HG03354 (cell line): ENCODE results near the gene PPM1L.

Source experiments
- ATAC-seq: cut with Tn5 transposase; IDR thresholded peaks from one replicate; pipeline ENCODE4 v1.9.1; 2021; ENCODE audit warnings: mild to moderate bottlenecking; ENCODE audit not compliant: unreplicated experiment, poor library complexity, severe bottlenecking

Gene PPM1L

DNA sequence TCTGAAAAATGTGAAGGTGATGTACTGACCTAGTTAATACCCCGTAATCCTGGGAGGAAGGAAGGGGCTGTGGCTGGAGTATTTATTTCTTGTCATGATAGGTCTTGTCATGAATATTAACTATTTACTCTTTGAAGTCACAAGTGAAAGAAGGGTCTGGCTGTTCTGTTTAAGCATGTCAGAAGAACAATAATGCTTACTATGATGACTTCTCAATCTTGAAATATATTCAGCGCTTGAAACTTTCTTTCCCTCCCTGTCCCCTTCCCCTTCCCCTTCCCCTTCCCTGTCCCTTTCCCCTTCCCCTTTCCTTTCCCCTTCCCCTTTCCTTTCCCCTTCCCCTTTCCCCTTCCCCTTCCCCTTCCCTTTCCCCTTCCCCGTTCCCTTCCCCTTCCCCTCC lies 153.9 kb downstream of the PPM1L start:
- no peak for ATAC-seq

DNA sequence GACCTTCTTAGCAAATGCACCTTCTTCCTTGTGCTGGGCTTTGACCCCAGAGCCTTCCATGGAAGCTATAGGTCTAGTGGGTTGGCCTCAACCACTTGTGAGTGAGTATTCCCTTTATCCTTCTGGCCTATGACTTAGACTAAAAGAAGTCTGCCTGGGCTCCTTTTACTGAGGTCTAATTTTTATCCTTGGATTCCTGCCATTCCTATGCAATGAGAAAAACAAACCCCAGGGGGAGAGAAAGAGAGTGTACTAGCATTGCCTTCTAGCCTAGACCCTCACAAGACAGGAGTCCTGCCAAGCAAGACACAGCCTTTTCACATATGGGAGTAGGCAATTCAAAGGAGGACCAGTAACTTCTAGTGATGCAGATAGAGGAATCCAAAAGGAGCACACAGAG lies 155.4 kb downstream of the PPM1L start:
- no peak for ATAC-seq

DNA sequence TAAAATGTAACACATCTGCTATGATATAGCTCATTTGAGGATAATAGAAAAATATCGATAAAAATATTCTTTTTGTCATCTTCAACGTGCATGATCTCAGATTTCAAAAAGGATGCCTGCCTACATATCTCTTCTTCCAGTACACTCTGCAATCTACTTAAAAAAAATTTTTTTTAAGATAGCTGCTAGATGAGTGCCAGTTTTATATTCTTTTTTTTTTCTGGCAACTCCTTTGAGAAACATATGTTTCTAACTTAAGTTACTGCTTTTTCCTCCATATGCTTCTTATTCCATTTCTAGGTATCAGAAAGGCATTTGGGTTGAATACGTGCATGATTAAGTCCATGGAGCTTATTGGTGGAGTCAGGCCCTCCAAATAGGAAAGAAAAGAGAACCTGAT lies 160.4 kb downstream of the PPM1L start:
- ATAC-seq: no peak

DNA sequence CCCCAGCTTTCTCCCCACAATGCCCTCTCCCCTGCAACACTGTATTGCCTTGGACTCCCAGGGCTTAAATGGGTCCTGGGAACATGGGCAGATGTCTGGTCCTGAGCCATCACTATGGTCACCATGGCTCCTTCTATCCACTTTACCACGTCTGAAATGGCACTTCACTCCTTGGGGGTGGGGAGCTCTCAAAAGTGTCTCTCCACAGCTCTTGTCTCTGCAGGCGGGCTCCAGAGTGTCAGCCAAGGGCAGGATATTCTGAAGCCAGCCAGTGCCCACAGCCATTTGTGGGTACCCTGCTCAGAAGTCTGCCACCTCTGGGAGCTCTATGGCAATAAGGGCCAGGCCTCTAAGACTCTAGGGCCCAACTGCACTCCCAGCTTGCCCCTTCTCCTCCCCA lies 163.9 kb downstream of the PPM1L start:
- ATAC-seq: no peak

DNA sequence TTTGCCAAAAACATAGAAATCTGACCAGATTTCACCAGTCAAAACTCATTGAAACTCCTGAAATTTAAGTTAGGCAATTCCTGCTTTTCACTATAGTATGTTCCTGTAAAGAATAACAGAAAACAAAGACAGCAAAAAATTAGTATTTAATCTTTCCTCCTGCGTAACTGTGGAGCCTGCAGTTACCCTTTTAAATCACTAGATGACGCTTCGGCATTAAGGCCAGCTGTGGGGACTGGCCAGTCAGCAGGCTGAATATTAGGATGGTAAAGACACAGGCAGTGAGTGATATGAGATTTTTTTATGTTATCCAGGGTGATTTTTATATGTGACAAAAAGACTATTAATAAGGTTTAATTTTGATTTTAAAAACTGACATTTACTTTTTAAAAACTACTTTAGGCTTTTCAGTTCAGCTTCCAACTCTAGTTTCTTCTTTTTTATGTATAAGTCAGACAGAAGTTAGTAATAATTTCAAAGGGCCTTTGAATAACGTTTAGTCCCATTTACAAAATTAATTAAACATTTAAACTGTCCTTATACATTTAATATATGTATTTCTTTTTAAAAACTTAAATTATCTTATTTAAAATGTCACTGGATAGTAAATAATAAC lies 165.1 kb downstream of the PPM1L start:
- peak; percentile 93 for ATAC-seq

DNA sequence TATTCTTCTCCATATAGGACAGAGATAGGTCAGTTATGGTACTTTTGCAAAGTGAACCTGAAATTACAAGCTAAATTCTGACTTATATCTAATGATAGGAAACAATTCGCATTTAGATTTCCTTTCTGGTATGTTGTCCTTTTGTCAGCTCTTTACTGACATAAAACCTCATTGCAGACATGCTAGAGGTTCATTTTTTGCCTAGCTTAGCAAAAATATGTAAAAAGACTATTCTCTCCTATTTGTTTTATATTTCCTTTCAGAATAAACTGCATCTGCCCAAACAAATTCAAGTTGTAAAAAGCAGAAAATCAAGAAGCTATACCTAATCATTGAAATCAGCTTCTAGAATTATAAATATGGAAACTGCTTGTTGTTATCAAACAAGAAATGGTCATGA lies 168.7 kb downstream of the PPM1L start:
- no peak for ATAC-seq

DNA sequence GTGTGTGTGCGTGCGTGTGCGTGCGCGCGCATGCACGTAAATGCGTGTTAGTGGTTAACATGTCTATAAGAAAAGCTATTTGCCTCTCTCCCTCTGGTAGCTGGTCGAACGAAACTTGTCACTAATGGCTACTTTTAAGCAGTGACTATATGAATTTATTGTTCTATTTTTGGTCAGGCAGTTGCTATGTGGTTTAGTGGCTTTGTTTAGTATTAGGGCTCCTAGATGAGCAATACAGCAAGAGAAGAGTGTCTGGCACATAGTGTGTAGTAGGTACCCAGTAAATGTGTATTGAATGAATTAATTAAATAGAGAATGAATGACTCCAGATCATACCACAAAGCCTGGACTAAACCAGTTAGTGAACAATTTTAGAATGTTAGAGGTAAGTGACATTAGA lies 171.6 kb downstream of the PPM1L start:
- ATAC-seq: no peak

DNA sequence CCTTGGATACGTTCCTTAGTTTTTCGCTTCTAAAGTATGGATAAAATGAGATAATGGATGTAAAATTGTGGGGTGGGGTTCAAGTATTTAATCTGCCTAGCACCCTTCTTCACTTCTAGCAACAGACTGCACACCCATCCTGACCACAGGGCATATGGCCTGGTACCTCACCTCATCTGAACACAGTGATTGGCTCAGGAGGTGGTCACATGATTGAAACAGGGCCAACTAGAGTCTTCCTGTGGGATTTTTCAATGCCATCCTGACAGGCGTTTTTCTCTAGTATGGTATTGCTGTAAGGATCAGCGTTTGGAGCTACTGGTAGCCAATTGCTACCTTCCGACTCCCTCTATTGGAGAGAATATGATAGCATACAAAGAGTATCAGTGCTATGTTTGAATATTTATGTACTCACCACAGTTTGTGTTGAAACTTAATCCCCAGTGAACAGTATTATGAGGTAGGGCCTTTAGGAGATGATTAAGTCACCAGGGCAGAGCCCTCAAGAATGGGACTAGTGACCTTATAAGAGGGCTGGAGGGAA lies 172.2 kb downstream of the PPM1L start:
- no peak for ATAC-seq

DNA sequence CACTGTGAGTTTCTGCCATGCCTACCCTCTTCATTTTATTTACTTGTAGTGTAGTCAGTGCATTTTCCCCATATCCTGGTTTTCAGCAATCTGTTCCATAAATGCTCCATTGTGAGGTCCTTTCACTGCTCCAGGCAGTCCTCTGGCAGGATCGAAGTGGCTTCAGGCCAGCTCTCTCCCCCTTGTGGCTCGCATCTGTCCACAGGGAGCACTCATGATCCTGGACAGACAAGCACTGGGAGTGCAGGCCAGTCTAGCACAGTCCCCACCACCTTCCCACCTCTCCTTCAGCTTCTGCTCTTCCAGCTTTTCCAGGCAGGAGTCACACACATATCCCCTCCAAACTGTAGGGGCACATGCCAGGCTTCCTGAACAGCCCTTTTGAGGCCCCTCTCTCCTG lies 173.6 kb downstream of the PPM1L start:
- ATAC-seq: no peak

DNA sequence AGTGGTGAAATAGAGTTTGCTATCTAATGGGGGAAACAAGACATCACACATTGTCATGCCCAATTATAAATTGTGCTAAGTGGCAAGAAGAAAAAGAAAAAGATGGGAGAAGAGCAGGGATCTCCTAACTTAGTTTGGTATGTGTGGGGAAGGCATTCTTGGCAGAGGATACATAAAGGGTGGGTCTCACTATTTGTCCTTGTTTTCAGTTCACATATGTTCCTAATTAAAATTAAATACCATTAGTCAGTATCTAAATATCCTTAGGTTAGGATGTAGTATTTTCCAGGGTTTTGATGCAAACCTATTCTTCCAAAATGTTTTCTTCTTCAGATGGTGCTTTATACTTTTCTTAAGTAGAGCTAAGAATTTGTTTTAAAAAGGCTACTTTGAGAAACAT lies 175.4 kb downstream of the PPM1L start:
- no peak for ATAC-seq

DNA sequence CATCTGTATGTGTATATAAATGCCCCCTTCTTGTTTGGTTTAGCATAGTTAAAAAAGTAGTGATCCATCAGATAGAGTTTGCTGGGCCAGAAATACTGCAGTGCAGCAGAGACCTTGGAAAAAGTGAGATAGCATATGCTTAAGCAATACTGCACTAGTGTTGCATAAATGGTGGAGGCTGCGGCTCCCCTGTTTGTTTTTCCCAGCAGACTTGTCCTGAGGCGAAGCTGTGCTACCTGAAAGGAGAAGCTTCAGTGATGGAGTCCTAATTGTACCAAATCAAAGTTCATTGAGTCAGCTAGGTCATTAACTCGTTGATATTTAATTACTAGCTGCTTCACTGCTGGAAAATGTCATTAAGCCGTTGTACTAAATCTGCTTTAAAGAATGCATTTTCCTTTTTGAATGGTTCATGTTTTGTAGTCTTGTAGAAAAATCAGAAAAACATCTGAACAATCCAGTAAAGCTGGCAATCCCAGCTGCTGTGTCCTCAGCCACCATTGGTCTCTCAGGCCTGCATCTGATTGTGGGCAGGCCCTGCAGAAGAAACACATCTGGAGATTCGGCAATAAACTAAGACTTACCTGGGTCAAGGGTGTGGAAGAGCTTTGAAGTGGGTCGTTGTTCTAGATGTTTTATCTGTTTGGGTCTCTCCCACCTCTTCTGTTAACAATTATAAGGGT lies 179.5 kb downstream of the PPM1L start:
- ATAC-seq: no peak

DNA sequence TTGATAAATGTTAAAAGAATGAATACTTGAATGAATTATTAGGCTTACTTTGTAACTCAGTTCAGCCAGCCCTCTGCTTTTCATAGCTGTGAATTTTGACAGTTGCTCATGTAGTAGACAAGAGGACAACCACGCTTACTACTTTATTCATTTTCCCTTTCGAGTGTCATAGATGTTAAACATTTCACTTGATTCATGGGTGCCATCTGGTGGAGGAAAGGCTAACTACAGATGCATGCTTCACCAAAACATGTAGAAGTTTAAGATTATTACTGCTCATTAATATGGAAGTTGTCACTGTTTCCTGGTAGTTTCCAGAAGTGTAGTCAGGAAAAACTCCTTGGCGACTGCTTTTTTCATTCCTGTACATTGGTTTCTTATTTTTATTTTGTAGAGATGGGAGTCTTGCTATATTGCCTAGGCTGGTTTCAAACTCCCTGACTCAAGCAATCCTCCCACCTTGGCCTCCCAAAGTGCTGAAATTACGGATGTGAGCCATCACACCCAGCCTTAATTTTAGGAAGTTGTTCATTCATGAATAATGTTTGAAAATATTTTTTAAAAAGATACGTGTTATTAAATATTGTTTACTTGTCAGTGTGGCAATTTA lies 186.0 kb downstream of the PPM1L start:
- peak; percentile 95 for ATAC-seq

DNA sequence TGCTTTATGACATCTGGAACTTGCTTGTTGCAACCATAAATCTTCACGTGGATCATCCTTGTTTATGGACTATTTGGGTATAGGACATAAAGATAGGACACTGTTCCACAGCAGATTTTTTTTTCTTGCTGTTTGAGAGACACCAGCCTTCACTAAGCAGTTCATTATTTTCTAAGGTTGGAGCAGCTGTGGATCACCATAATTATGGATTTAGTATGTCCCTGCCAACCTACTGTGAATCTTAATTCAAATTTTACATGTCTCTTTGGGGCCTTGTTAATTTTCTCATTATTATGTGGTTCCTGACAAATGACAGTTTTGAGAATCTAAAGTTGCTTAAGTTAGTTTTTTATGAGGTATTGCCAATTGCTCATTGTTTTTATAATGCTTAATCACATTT lies 188.0 kb downstream of the PPM1L start:
- ATAC-seq: no peak

DNA sequence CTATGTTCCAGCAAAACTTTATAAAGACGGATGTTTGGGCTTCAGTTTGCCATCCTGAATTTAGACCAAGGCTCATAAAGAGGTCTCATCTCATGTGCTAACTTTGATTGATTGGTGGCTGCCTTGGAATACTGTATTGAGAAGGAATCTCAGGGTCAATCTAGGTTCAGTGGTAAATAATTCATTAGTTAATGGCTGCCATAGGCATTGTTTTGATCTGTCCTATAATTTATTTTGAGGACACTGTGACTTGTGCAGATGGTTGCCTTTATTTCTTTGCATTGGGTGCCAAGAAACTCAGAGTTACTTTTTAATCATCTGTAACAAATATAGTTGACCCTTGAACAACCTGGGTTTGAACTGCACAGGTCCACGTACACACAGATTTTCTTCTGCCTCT lies 189.3 kb downstream of the PPM1L start:
- ATAC-seq: no peak

DNA sequence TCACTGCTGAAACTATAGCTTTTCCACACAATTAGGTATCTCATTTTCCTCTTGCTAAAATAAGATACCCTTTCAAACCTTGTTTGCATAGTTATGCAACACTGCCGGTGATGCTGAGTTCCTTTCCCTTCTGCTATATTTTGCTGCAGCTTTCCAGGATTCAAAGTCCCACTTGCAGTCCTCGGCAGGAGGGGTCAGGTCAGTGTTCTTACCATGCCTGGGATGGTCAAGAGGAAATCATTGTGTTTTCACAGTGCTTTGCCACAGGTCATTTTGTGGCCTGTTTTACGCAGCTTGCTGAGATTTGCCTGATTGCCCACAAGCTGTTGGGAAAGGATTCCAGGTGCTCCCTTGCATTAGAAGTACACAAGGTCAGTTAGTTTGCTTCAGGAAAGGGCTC lies 192.2 kb downstream of the PPM1L start:
- ATAC-seq: no peak

DNA sequence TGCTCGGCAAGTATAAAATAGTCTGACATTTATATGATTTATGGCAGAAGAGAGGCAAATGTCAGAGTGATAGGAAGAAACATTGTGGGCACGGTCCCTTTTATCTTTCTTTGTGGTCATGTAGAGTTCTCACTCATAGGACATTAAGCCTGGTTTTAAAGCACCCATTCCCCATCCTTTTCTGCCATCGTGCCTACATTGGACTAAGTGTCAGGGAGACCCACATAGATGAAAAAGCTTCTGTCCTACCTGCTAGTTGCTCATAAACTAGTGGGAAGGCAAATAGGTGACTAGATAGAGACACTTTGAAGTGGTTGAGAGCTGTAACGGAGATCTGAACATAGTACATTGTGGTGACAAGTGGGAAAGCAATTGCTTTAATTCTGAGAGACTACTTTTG lies 193.4 kb downstream of the PPM1L start:
- no peak for ATAC-seq

DNA sequence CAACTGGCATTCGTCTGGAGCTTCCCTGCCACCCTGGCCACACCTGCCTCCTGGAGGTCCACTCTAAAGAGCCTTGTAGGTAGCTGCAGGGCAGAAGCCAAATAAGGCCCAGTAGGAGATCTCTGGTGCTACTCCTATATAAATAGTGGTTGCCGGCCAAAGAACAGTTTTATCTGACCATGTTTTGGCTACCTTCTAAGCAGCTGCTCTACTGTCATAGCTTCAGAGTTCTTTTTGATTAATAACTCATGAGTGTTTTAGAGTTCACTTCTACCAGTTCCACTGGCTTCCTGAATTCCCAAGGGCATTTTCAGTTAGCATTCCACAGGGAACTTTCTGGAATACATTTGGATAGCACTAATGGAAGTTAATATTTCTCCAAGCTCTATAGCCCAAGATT lies 194.5 kb downstream of the PPM1L start:
- no peak for ATAC-seq

DNA sequence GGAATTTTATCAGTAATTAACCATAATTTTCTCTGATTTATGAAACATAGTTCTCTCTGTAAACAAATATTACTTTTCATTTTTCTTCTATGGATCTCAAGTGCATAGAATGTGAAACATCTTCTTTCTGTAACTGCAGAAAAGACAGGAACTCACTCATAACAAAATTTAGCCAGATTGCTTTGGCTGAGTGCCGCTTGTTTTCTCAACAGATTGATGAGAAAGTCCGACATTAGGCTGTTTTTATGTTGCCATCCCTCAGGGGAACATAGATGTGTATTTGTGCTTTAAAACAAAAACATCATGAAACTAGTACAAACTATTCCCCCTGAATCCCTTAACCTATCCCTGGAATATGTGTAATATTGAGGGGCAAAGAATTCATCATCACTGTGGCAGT lies 194.9 kb downstream of the PPM1L start:
- no peak for ATAC-seq

DNA sequence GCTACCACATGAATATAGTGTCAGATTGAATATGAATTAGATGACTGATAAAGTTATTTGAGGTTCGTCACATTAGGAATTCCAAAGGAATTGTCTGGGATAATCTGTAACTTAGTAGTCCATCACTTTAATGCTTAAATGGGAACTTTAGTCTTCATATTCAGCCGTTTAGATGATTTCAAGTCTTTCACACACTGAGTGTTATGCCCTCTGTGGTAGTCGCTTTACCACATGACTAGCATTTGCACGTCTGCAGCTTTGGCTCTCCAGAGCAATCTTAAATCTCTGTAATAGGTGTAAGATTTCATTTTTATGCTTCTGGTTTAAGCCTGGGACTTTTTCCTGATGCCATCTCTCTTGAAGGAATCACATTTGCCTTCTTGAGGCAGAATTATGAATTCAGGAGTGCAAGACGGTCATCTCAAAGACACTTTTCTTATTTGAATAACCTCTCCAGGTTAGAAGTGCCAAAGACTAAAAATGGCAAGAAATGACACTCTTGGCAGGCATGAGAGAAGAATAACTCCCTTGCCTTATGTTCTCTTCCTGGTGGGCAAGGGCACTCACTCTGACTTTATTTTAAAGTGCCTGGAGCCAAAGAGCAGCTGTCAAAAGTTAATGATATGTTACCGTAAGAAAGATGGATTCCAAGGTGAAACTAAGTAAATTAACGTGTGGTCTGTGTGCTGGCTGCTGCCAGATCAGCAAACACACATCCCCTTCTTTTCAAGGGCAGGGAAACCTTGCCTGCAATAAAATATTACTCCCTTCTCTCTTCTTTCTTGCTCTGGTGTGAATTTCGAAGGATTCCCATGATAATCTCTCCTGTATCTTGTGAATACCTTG lies 195.8 kb downstream of the PPM1L start:
- no peak for ATAC-seq

DNA sequence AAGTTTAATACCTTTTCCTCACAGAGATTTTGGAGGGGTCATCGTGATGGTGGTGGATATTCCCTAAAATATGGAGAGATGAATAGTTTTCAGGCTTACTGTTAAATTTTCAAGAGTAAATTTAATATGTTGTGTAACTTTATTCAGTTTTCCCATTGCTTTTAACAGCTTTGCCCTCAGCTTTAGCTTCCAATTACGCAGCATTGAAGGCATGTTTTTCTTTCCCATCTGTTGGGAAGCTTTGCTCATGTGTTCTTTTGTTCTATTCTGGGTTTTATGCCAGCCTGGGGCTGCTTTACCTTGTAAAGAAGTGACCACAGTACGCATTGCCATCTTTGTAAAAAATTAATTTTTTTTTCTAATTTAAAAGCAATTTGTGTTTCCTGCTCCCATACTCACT lies 197.7 kb downstream of the PPM1L start:
- ATAC-seq: no peak
